K562 (cell line): ENCODE data around the gene SLC1A5. TPM values are rescaled to one million over a fixed set of nuclear protein-coding genes. Genes with fewer than 3 reads are reported as not detected.
A peak's percentile ranks its signal among the peaks of the same experiment; 100 is the strongest.

ENCODE experiments used
- CEBPB ChIP-seq: fragments of 450-650 bp; IDR thresholded peaks from 2 replicates; pipeline ENCODE4 v1.6.1; 2016; ENCODE audit warnings: missing genetic modification characterization, missing compliant biosample characterization
- ERF ChIP-seq: fragments of 450-650 bp; formaldehyde crosslinking; IDR thresholded peaks from 2 replicates; pipeline ENCODE4 v1.4.0; 2020; ENCODE audit warnings: mild to moderate bottlenecking, mixed read lengths
- FOXJ2 ChIP-seq: fragments of 200-800 bp; sonication (Bioruptor generic); IDR thresholded peaks from 2 replicates; pipeline ENCODE4 v1.6.1; 2016; ENCODE audit warnings: missing genetic modification characterization, missing compliant biosample characterization
- HMG20A ChIP-seq: fragments of 450-650 bp; formaldehyde crosslinking; conservative IDR thresholded peaks from 2 replicates; pipeline ENCODE4 v1.4.0; 2020; ENCODE audit warnings: mild to moderate bottlenecking, mixed read lengths
- KLF13 ChIP-seq: fragments of 450-650 bp; IDR thresholded peaks from 2 replicates; pipeline ENCODE4 v1.6.1; 2016; ENCODE audit warnings: missing genetic modification characterization, low read depth, mild to moderate bottlenecking, missing compliant biosample characterization, moderate library complexity, borderline replicate concordance
- PPARD ChIP-seq: fragments of 250-450 bp; sonication (Bioruptor Pico); IDR thresholded peaks from 2 replicates; pipeline ENCODE4 v1.8.0; 2022; ENCODE audit warnings: inconsistent platforms, mild to moderate bottlenecking, moderate library complexity
- RBM14 ChIP-seq: fragments of 200-400 bp; formaldehyde crosslinking; IDR thresholded peaks from 2 replicates; pipeline ENCODE4 v1.6.1; 2018; ENCODE audit warnings: low read depth, mild to moderate bottlenecking, low read length, moderate library complexity, borderline replicate concordance; ENCODE audit not compliant: insufficient read depth
- SP2 ChIP-seq: IDR thresholded peaks from 2 replicates; pipeline ENCODE4 v1.6.1; 2011; ENCODE audit warnings: mild to moderate bottlenecking, low read depth, low read length, moderate library complexity; ENCODE audit not compliant: poor library complexity, severe bottlenecking; ENCODE audit errors: extremely low read depth
- STAT5B ChIP-seq: fragments of 250-450 bp; sonication (Bioruptor Pico); IDR thresholded peaks from 2 replicates; pipeline ENCODE4 v1.8.0; 2021; ENCODE audit warnings: mild to moderate bottlenecking, inconsistent platforms
- XRCC5 ChIP-seq: fragments of 200-400 bp; formaldehyde crosslinking; IDR thresholded peaks from 2 replicates; pipeline ENCODE4 v1.6.1; 2017; ENCODE audit warnings: low read depth, mild to moderate bottlenecking, low read length
- ZFP1 ChIP-seq: fragments of 450-650 bp; formaldehyde crosslinking; IDR thresholded peaks from 2 replicates; pipeline ENCODE4 v1.4.0; 2020; ENCODE audit warnings: mild to moderate bottlenecking, mixed read lengths
- ZFP36 ChIP-seq: fragments of 150-350 bp; IDR thresholded peaks from 2 replicates; pipeline ENCODE4 v1.6.1; 2018; ENCODE audit warnings: low read length, low read depth; ENCODE audit not compliant: partially characterized antibody
- ZNF263 ChIP-seq: sonication (generic); formaldehyde crosslinking; IDR thresholded peaks from 2 replicates; pipeline ENCODE4 v1.8.0; 2022; ENCODE audit warnings: mild to moderate bottlenecking, missing genetic modification reagents, borderline replicate concordance
- ZNF561 ChIP-seq: fragments of 450-650 bp; formaldehyde crosslinking; conservative IDR thresholded peaks from 2 replicates; pipeline ENCODE4 v1.4.0; 2020; ENCODE audit warnings: mild to moderate bottlenecking, moderate library complexity
- polyA plus RNA-seq, 8 experiments: library from polyadenylated mRNA; depleted of rRNA in 4 of 8; stranded (reverse) in 5 of 8; unstranded in 3 of 8; fragments of >200 nt; fragmentation: Nextera tagmentation in 2 of 8; fragmentation: Illumina TruSeq in 1 of 8; extraction: Ambion mirVana in 2 of 8; extraction: Trizol in 1 of 8; gene quantifications; 2 replicates each; pipeline versions ENCODE4 v1.2.1 to v1.2.3, GENCODE V29; 2011 to 2014; ENCODE audit warnings: inconsistent platforms in 1 of 8, missing spikeins in 1 of 8
- total RNA-seq, 7 experiments: library from RNA; depleted of rRNA in 6 of 7; stranded (reverse); fragments of >200 nt in 6 of 7; fragmentation: Illumina TruSeq in 2 of 7; extraction: Trizol in 2 of 7; gene quantifications; 2 replicates each; pipeline versions ENCODE4 v1.2.1 to v1.2.3, GENCODE V29; 2011 to 2021; ENCODE audit warnings: low replicate concordance in 1 of 7
- TF ChIP-seq, protein P1 (sequence below): fragments of 450-650 bp; IDR thresholded peaks from 2 replicates; pipeline ENCODE4 v1.7.1; 2018; ENCODE audit warnings: mild to moderate bottlenecking, low read depth; ENCODE audit not compliant: partially characterized antibody
- TF ChIP-seq, protein P2 (sequence below): sonication (generic); formaldehyde crosslinking; IDR thresholded peaks from 2 replicates; pipeline ENCODE4 v1.8.1; 2023; ENCODE audit warnings: missing genetic modification reagents, mild to moderate bottlenecking, borderline replicate concordance
- TF ChIP-seq, protein P3 (sequence below): sonication (generic); formaldehyde crosslinking; IDR thresholded peaks from 2 replicates; pipeline ENCODE4 v1.8.1; 2022; ENCODE audit warnings: missing genetic modification reagents

The SLC1A5 gene
- total and polyA plus RNA-seq, 9 of the 15 experiments (the other 6 are each of a cell fraction or from before 2014, with no cell fraction given) = 31.2 to 417 (median 134) TPM

DNA sequence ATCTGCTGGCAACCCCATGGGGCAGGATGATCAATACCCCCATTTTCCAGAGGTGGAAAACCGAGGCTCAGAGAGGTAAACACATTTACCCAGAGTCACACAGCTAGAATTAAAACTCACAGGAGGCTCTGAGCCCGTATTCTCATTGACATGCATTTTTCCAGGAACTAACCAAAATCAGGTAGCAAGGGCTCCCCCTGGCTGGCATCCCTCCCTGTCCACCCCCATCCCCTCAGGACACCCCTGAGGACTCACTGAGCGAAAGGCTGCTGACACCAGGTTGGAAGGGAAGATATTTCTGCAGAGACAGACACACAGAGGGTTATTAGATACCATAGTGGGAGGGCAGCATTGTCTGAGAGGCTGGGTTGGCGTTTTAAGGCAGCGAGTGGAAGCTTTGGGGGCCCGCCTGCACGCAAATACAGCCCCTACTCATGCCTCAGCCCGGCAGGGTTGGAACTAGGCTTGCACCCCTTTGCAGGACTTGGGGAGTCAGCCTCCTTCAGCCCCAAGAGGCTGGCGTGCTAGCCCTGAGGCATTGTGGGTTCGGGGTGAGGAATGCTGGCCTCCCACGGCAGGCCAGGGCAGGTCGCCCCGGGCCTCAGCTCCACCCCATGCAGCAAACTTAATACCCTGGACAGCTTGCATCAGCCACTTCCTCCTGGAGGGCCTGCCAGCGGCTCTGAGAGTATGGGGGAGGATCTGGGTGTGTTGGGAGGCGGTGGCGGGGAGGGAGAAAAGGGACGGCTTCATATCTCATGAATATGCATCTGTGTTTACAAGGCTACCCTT lies 3.9 kb downstream of the SLC1A5 start (continued):
- TF ChIP-seq, protein P1, sequence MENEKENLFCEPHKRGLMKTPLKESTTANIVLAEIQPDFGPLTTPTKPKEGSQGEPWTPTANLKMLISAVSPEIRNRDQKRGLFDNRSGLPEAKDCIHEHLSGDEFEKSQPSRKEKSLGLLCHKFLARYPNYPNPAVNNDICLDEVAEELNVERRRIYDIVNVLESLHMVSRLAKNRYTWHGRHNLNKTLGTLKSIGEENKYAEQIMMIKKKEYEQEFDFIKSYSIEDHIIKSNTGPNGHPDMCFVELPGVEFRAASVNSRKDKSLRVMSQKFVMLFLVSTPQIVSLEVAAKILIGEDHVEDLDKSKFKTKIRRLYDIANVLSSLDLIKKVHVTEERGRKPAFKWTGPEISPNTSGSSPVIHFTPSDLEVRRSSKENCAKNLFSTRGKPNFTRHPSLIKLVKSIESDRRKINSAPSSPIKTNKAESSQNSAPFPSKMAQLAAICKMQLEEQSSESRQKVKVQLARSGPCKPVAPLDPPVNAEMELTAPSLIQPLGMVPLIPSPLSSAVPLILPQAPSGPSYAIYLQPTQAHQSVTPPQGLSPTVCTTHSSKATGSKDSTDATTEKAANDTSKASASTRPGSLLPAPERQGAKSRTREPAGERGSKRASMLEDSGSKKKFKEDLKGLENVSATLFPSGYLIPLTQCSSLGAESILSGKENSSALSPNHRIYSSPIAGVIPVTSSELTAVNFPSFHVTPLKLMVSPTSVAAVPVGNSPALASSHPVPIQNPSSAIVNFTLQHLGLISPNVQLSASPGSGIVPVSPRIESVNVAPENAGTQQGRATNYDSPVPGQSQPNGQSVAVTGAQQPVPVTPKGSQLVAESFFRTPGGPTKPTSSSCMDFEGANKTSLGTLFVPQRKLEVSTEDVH = peak; percentile 16
- TF ChIP-seq ZFP36 (peak; percentile 85), STAT5B (CRISPR knock-in tag) (no peak), XRCC5 (no peak), ZNF263 (CRISPR knock-in tag) (peak; percentile 59; the same call in 1 of the 2 replicates), CEBPB (tag) (peak; percentile 88), PPARD (CRISPR knock-in tag) (no peak), FOXJ2 (tag) (no peak), ZNF561 (CRISPR knock-in tag) (no peak), HMG20A (CRISPR knock-in tag) (no peak), RBM14 (no peak), SP2 (no peak), KLF13 (tag) (no peak), ERF (no peak), ZFP1 (CRISPR knock-in tag) (no peak)
- TF ChIP-seq, protein P2, sequence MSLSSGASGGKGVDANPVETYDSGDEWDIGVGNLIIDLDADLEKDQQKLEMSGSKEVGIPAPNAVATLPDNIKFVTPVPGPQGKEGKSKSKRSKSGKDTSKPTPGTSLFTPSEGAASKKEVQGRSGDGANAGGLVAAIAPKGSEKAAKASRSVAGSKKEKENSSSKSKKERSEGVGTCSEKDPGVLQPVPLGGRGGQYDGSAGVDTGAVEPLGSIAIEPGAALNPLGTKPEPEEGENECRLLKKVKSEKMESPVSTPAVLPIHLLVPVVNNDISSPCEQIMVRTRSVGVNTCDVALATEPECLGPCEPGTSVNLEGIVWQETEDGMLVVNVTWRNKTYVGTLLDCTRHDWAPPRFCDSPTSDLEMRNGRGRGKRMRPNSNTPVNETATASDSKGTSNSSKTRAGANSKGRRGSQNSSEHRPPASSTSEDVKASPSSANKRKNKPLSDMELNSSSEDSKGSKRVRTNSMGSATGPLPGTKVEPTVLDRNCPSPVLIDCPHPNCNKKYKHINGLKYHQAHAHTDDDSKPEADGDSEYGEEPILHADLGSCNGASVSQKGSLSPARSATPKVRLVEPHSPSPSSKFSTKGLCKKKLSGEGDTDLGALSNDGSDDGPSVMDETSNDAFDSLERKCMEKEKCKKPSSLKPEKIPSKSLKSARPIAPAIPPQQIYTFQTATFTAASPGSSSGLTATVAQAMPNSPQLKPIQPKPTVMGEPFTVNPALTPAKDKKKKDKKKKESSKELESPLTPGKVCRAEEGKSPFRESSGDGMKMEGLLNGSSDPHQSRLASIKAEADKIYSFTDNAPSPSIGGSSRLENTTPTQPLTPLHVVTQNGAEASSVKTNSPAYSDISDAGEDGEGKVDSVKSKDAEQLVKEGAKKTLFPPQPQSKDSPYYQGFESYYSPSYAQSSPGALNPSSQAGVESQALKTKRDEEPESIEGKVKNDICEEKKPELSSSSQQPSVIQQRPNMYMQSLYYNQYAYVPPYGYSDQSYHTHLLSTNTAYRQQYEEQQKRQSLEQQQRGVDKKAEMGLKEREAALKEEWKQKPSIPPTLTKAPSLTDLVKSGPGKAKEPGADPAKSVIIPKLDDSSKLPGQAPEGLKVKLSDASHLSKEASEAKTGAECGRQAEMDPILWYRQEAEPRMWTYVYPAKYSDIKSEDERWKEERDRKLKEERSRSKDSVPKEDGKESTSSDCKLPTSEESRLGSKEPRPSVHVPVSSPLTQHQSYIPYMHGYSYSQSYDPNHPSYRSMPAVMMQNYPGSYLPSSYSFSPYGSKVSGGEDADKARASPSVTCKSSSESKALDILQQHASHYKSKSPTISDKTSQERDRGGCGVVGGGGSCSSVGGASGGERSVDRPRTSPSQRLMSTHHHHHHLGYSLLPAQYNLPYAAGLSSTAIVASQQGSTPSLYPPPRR (CRISPR knock-in tag) = peak; percentile 55; the same call in 1 of the 2 replicates
- TF ChIP-seq, protein P3, sequence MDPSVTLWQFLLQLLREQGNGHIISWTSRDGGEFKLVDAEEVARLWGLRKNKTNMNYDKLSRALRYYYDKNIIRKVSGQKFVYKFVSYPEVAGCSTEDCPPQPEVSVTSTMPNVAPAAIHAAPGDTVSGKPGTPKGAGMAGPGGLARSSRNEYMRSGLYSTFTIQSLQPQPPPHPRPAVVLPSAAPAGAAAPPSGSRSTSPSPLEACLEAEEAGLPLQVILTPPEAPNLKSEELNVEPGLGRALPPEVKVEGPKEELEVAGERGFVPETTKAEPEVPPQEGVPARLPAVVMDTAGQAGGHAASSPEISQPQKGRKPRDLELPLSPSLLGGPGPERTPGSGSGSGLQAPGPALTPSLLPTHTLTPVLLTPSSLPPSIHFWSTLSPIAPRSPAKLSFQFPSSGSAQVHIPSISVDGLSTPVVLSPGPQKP = no peak
